Panc1 (cell line): ENCODE measurements around the gene RAI2.

Experiments used
- POLR2AphosphoS5 ChIP-seq: IDR thresholded peaks from 2 replicates; pipeline ENCODE4 v1.6.1; 2012; ENCODE audit warnings: mild to moderate bottlenecking, low read depth, low read length, moderate library complexity
- SIN3A ChIP-seq: IDR thresholded peaks from 2 replicates; pipeline ENCODE4 v1.6.1; 2012; ENCODE audit warnings: low read depth, mild to moderate bottlenecking, low read length, moderate library complexity, borderline replicate concordance; ENCODE audit not compliant: insufficient read depth
- TF ChIP-seq, protein P1 (sequence below): fragments of 450-650 bp; IDR thresholded peaks from 2 replicates; pipeline ENCODE4 v1.5.1; 2017; ENCODE audit warnings: mild to moderate bottlenecking

GRCh38 chrX:17801431-17801830 lies 59.7 kb downstream of the RAI2 start:
- TF ChIP-seq, protein P1, sequence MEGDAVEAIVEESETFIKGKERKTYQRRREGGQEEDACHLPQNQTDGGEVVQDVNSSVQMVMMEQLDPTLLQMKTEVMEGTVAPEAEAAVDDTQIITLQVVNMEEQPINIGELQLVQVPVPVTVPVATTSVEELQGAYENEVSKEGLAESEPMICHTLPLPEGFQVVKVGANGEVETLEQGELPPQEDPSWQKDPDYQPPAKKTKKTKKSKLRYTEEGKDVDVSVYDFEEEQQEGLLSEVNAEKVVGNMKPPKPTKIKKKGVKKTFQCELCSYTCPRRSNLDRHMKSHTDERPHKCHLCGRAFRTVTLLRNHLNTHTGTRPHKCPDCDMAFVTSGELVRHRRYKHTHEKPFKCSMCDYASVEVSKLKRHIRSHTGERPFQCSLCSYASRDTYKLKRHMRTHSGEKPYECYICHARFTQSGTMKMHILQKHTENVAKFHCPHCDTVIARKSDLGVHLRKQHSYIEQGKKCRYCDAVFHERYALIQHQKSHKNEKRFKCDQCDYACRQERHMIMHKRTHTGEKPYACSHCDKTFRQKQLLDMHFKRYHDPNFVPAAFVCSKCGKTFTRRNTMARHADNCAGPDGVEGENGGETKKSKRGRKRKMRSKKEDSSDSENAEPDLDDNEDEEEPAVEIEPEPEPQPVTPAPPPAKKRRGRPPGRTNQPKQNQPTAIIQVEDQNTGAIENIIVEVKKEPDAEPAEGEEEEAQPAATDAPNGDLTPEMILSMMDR, result no peak
- no peak for TF ChIP-seq POLR2AphosphoS5
- no peak for TF ChIP-seq SIN3A
